A673 (cell line): ENCODE data around the gene USF3. TPM values are rescaled to one million over a fixed set of nuclear protein-coding genes. Genes with fewer than 3 reads are reported as not detected.
A peak's percentile ranks its signal among the peaks of the same experiment; 100 is the strongest.

Experiments
- BruUV-seq: library from RNA; stranded (reverse); fragments of 400-500 nt; replicated peaks from 2 replicates; lab custom pipeline; 2021; lab: Mats Ljungman, UMichigan
- CTCF ChIA-PET: fragments of 300-600 bp; sonication (Branson Sonifier 250); formaldehyde crosslinking; loops from one replicate; lab custom pipeline; 2022; ENCODE audit warnings: antibody characterized with exemption; lab: Charles Lee
- POLR2A ChIA-PET: fragments of 300-600 bp; sonication (Branson Sonifier 250); formaldehyde crosslinking; loops from one replicate; lab custom pipeline; 2022; ENCODE audit warnings: antibody characterized with exemption; ENCODE audit not compliant: low non-redundant PET; lab: Charles Lee
- DNase-seq: peaks from one replicate; pipeline ENCODE4 v3.0.0-alpha.2; 2015; ENCODE audit warnings: low spot score
- H3K27ac ChIP-seq: fragments of 200-600 bp; sonication (generic); 2 replicates; pipeline ENCODE4 v1.5.1; 2016; ENCODE audit warnings: mixed run types, low read depth, mild to moderate bottlenecking, mixed read lengths, antibody characterized with exemption, low read length; ENCODE audit not compliant: poor library complexity, severe bottlenecking
- H3K27me3 ChIP-seq: fragments of 200-600 bp; sonication (generic); replicated peaks from 2 replicates; pipeline ENCODE4 v1.6.1; 2017; ENCODE audit warnings: mixed run types, low read depth, mild to moderate bottlenecking, mixed read lengths, antibody characterized with exemption, low read length; ENCODE audit not compliant: insufficient read depth, poor library complexity
- H3K36me3 ChIP-seq: fragments of 200-600 bp; sonication (generic); 2 replicates; pipeline ENCODE4 v1.6.1; 2016; ENCODE audit warnings: mixed run types, mild to moderate bottlenecking, mixed read lengths, antibody characterized with exemption, low read length; ENCODE audit not compliant: insufficient read depth, poor library complexity, severe bottlenecking
- H3K4me1 ChIP-seq: fragments of 200-600 bp; sonication (generic); 2 replicates; pipeline ENCODE4 v1.6.1; 2017; ENCODE audit warnings: mixed run types, mild to moderate bottlenecking, mixed read lengths, antibody characterized with exemption, low read length; ENCODE audit not compliant: insufficient read depth, poor library complexity, severe bottlenecking
- H3K4me3 ChIP-seq: fragments of 200-600 bp; sonication (generic); 2 replicates; pipeline ENCODE4 v1.5.1; 2016; ENCODE audit warnings: low read depth, mixed run types, mild to moderate bottlenecking, mixed read lengths, low read length; ENCODE audit not compliant: poor library complexity, severe bottlenecking
- H3K9me3 ChIP-seq: fragments of 200-600 bp; sonication (generic); 2 replicates; pipeline ENCODE4 v1.6.1; 2016; ENCODE audit warnings: mixed run types, low read depth, mild to moderate bottlenecking, mixed read lengths, antibody characterized with exemption, low read length; ENCODE audit not compliant: poor library complexity, severe bottlenecking
- EZH2 ChIP-seq: fragments of 200-600 bp; sonication (generic); IDR thresholded peaks from 2 replicates; pipeline ENCODE4 v1.6.1; 2017; ENCODE audit warnings: borderline replicate concordance, low read depth, mild to moderate bottlenecking, mixed read lengths, antibody characterized with exemption, low read length; ENCODE audit not compliant: poor library complexity, severe bottlenecking
- intact Hi-C: fragments of 100-400 bp; cut with micrococcal nuclease; formaldehyde crosslinking; loops from one replicate; pipeline ENCODE4 v1.10.0; 2022; ENCODE audit not compliant: unreplicated experiment
- total RNA-seq: library from RNA; stranded (reverse); gene quantifications from 2 replicates; pipeline ENCODE4 v1.2.3, GENCODE V29; 2021
- TF ChIP-seq, protein P1 (sequence below): fragments of 300-800, 200-600 bp; sonication (generic); conservative IDR thresholded peaks from 2 replicates; pipeline ENCODE4 v1.5.1; 2017; ENCODE audit warnings: low read depth, mild to moderate bottlenecking, antibody characterized with exemption, low read length, moderate library complexity, mixed read lengths

The USF3 gene
- total RNA-seq, 1 experiment from 2014 or later: 9.7 TPM

DNA sequence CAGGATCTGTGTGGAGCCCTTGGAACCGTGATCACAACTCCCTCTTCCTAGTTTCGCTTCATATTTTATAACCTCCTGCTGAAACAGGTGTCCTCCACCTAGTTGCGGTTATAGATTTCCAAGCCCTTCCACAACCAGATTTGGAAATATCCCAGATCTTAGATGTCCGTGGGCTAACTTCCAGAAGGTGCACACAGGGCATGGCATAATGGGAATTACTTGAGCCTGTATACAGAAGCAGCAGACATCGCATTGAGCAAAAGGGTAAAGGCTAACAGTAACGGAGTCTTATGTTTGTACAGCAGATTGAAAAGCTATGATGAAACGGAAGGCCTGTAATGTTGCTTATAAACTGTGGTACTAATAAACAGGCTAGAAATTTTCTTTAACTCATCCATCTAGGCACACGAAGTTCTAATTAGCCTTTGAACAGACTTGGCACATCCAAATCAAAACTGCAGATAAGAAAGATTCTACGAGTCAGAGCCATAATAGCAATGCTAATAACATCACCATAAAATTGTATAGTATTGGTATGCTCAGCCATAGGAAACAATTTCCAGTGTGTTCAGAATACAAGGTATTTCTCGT, 1.2 kb upstream of the USF3 start:
- Histone ChIP-seq H3K4me1 (peaks cover 12% of the 10 kb centered on the region), H3K4me3 (peak overlapping the region; percentile 63), H3K27me3 (no peaks in the 10 kb centered on the region), H3K9me3 (no peaks in the 10 kb centered on the region), H3K36me3 (no peaks in the 10 kb centered on the region), H3K27ac (peak overlapping the region; percentile 75)
- BruUV-seq: TSS peak; percentile 72
- TF ChIP-seq, protein P1, sequence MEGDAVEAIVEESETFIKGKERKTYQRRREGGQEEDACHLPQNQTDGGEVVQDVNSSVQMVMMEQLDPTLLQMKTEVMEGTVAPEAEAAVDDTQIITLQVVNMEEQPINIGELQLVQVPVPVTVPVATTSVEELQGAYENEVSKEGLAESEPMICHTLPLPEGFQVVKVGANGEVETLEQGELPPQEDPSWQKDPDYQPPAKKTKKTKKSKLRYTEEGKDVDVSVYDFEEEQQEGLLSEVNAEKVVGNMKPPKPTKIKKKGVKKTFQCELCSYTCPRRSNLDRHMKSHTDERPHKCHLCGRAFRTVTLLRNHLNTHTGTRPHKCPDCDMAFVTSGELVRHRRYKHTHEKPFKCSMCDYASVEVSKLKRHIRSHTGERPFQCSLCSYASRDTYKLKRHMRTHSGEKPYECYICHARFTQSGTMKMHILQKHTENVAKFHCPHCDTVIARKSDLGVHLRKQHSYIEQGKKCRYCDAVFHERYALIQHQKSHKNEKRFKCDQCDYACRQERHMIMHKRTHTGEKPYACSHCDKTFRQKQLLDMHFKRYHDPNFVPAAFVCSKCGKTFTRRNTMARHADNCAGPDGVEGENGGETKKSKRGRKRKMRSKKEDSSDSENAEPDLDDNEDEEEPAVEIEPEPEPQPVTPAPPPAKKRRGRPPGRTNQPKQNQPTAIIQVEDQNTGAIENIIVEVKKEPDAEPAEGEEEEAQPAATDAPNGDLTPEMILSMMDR: no peak
- TF ChIP-seq EZH2: no peak
- POLR2A ChIA-PET: no interaction called here
- no peak for DNase-seq
- intact Hi-C loops: loop anchor here (10.0 kb wide), 1 partner anchor 183 kb away; the partner anchor contains the start of gene SPICE1
- CTCF ChIA-PET: no interaction called here

DNA sequence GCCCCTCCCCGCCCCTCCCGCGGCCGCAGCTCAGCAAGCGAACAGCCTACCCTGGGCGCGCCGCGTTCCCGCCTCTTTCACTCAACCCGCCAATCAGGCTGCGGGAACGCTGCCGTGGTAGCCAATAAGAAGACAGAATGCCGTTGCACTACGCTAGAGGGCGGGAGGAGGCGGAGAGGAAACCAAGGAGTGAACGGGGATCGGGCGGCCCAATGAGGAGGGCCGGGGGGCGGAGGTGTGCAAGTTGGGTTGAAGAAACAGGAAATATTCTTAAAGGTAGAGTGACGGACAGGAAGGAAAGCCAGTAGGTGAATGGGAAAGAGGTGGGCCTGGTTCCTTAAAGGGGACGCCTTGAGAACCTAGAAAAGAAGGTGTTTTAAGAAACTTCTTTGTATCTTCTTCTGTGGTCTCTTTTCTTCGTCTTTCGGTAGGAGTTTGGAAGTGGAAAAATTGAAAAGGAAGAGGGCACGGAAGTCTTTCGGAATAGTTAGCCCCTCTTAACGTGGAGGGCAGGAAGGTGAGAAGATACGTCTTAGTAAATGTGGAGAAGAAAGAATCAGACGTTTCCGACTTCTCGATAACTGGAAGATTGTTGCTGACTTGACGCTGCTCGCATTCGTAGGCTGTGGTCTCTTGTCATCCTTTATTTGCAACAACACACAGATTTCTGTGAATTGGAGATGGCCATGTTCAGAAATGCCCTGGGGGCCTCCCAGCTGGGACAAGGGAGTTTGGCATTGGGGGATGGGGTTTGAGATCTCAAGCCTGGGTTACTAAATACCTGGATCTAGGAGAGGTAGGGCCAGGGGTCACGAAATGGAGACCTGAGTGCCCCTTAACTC, 437 bp upstream of the USF3 start:
- H3K9me3 ChIP-seq: no peaks in the 10 kb centered on the region
- no peaks in the 10 kb centered on the region for H3K36me3 ChIP-seq
- BruUV-seq: no TSS peak
- TF ChIP-seq, protein P1: no peak
- TF ChIP-seq EZH2: no peak
- H3K27ac ChIP-seq: peak overlapping the region; percentile 75
- H3K4me1 ChIP-seq: peaks cover 12% of the 10 kb centered on the region
- POLR2A ChIA-PET: interaction anchor here (0.9 kb wide), 1 partner anchor 317 kb away, joined by 8 read pairs; no protein-coding TSS in a partner anchor
- H3K27me3 ChIP-seq: no peaks in the 10 kb centered on the region
- peak; percentile 100 for DNase-seq
- intact Hi-C loops: loop anchor here (10.0 kb wide), 1 partner anchor 182 kb away; the partner anchor contains the start of gene SPICE1
- peak overlapping the region; percentile 63 for H3K4me3 ChIP-seq
- CTCF ChIA-PET: no interaction called here

DNA sequence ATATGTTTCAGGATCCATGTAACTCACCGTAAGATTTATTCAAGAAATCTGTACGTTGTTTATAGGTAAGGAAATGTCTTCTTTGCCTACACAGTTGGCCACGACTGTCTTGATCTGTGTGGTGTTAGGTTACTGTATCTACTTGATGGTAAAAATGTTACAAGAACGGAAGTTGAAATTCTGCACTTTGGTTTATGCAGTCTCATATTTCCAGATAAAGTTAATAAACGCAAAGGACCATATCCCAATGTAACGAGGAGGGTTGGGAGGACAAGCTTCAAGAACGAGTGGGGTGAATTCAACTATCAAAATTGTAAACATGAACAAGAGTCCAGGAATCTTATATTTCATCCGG, 1.0 kb downstream of the USF3 start:
- no peak for DNase-seq
- POLR2A ChIA-PET: no interaction called here

More for the DNA sequence above, 1.0 kb downstream of the USF3 start:
- no peaks in the 10 kb centered on the region for H3K36me3 ChIP-seq
- no peaks in the 10 kb centered on the region for H3K9me3 ChIP-seq
- H3K4me3 ChIP-seq: peak overlapping the region; percentile 63
- TF ChIP-seq, protein P1: no peak
- TF ChIP-seq EZH2: no peak
- peaks cover 12% of the 10 kb centered on the region for H3K4me1 ChIP-seq
- intact Hi-C loops: loop anchor here (10.0 kb wide), 1 partner anchor 181 kb away; the partner anchor contains the start of gene SPICE1
- peak overlapping the region; percentile 84 for H3K27ac ChIP-seq
- CTCF ChIA-PET: interaction anchor here (0.6 kb wide), 1 partner anchor 143 kb away, joined by 6 read pairs; the partner anchor contains the start of gene GRAMD1C
- BruUV-seq: TSS peak; percentile 53
- H3K27me3 ChIP-seq: no peaks in the 10 kb centered on the region
